CD4-positive, alpha-beta T cell treated with Interleukin-4 for 4 hours (primary cell): ENCODE measurements around the gene PLBD1.
A peak's percentile ranks its signal among the peaks of the same experiment; 100 is the strongest.

Source experiments
- DNase-seq: peaks from one replicate; pipeline ENCODE4 v3.0.0-alpha.2; 2020

PLBD1 gene

DNA sequence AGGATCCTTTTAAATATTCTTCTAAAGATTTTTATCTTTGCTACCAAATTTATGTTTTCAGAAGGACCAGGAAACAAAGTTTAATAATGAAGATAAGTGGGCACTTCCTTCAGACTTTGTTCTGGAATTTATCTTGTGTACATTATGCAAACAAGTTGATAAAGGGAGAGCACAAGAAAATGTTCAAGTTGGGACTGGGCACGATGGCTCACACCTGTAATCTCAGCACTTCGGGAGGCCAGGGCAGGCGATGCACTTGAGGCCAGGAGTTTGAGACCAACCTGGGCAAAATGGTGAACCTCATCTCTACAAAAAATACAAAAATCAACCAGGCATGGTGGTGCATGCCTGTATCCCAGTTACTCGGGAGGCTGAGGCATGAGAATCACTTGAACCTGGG is 4.6 kb downstream of the PLBD1 start:
- DNase-seq: no peak

DNA sequence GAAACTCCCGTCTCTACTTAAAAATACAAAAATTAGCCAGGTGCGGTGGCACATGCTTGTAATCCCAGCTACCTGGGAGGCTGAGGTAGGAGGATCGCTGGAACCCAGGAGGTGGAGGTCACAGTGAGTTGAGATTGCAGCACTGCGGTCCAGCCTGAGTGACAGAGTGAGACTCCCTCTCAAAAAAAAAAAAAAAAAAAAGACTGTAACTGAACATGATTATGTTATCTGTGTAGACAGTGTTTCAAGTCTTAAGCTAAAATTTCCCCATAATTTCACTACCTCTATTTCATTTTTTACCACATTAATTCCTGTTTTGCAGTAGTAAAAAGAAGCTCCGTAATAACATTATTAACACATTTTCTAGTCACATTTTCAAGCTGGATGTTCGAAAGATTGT is 5.4 kb downstream of the PLBD1 start:
- DNase-seq: no peak

DNA sequence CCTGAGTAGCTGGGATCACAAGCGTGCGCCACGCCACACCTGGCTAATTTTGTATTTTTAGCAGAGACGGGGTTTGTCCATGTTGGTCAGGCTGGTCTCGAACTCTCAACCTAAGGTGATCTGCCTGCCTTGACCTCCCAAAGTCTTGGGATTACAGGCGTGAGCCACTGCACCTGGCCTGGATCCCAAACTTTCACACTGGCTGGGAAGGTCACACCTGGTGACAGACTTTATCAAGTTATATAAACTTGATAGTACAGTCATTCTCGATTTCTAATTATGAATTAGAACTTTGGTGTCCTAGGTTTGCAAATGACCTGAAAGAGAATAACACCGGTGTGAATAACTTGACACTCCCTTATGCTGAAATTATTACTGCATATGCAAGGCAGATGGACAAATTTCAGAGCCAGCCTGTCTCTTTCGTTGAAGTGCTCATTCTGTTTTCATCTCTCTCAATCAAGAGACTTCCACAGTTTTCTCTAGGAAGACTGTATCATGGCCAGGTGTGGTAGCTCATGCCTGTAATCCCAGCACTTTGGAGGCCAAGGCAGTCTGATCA is 5.9 kb downstream of the PLBD1 start:
- no peak for DNase-seq

DNA sequence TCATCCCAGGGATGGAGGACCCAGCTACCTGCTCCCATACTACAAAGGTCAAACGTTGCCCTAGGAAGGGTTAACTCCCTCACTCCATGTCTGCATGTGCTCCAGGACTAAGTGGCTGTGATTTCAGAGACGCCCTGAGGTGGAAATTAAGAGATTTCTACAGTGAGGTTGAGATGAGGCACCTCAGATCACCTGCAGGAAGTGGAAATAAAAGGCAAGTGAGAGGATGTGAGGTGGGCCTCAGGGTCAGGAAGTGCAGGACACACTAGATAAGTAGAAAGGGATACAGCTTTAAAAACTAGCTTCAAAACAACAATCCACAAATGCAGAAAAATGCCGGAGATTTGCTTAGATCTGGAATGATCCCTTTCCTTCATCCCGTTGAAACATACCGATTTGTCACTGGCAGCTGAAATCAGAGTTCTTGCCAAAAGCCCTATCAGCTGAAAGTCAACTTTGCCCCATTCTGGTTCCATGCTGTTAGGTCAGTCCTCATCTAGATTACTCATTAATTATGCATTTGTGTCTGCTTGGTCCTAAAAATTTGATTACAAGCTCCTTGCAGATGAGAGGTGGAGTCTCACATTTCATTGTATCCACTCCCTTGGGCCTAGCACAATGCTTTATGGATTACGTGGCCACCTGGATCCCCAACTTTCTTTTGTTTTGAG is 6.6 kb downstream of the PLBD1 start:
- no peak for DNase-seq

DNA sequence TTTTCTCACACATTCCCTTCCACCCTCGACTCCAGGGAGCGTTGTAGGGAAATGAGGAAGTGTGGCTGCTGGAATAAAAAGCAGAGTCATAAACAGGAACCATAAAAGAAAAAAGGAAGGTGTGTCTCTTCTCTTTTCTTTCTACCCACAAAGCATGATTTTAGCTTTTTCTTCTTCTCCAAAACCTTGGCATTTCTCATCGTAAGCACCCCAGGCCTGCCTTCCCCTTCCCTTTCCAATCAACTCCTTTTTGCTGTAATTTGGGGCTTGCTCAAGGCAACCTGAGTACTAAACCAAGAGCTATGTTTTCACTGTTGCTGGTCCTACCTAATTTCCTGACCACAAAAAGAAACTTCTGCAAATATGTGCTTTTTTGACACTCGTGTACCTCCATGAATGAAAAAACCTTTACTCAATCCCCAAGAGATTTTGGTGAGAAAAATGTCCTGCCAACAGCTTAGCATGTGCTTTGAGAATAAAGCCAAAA is 9.2 kb downstream of the PLBD1 start:
- no peak for DNase-seq

DNA sequence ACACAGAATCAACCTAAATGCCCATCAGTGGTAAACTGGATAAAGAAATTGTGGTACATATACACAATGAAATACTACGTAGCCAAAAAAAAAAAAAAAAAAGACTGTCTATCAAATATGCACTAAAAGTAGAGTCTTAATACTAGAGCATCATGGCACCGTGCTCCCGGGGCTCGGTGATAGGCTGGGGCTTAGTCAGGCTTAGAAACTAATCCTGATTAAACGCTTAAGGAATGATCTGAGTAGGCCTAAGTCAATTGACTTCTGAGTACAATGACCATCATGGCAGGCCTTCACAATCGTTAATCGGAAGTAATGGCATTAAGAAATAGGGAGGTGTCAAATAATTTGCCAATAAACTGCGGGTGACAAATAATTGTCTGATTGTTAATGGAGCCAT is 9.7 kb downstream of the PLBD1 start:
- DNase-seq: no peak

DNA sequence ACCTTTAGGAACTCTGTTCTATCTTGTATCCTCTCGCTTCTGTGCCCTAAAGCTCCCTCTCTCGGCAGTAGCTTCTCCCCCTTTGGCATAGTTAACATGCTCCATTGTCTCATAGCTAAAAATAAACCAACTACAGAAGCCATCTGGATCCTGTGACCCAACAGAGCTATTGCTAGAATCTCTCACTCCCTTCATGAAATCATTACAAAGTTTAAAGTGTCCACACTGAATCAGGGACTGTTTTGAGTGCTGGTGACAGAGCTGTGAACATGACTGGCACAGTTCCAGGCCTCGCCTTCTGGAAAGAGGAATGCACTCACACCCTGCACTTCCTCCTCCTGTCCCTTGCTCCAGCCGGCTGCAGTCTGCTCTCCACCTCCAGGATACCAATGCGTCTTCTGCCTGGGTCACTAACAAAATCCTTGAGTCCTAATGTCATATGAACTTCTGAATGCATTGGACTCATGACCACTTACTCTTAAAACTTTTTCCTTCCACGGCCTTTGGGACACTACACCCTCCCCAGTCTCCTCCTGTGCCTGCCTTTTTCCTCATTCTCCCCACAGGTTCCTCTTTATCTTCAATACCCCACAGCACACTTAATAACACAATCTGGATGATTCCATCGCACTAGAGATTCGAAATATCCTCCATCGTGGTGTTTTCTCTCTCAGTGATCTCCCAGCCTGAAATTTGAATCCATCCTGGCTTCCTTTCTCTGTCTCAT is 13.2 kb downstream of the PLBD1 start:
- no peak for DNase-seq

DNA sequence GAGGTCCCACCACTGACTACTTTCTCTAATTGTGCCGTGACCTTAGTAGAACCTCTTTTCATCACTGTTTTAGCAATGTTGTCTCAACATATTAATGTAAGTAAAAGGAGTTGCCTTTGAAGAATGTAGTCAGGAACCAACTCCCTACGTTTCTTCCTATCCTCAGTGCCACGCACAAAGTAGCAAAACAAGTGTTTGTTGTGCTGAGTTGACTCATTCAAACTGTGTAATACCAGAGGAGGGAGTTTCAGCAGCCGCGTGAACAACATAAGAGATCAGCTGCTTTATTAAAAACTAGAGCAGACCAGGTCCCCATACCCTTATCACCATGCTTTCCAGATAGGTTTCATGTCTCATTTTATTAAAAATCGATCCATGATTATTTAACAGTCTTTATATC is 19.1 kb downstream of the PLBD1 start:
- no peak for DNase-seq

DNA sequence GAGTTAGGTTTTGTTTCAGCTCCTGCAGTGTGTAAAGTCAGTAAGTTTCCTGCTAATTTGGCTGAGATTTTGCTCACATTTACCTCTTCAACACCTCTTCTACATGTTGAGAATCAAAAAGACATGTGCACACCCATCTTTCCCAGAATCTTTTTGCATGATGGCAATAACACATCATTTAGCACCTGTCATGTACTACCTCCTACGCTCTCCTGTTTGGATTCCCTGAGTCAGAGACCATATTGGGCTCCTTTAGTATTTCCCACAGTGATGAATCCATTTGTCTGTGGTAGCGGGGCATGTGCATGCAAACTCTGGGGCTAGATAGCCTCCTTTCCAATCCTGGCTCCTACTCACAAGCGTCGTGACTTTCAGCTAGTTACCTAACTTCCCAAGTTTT is 20.1 kb downstream of the PLBD1 start:
- DNase-seq: no peak

DNA sequence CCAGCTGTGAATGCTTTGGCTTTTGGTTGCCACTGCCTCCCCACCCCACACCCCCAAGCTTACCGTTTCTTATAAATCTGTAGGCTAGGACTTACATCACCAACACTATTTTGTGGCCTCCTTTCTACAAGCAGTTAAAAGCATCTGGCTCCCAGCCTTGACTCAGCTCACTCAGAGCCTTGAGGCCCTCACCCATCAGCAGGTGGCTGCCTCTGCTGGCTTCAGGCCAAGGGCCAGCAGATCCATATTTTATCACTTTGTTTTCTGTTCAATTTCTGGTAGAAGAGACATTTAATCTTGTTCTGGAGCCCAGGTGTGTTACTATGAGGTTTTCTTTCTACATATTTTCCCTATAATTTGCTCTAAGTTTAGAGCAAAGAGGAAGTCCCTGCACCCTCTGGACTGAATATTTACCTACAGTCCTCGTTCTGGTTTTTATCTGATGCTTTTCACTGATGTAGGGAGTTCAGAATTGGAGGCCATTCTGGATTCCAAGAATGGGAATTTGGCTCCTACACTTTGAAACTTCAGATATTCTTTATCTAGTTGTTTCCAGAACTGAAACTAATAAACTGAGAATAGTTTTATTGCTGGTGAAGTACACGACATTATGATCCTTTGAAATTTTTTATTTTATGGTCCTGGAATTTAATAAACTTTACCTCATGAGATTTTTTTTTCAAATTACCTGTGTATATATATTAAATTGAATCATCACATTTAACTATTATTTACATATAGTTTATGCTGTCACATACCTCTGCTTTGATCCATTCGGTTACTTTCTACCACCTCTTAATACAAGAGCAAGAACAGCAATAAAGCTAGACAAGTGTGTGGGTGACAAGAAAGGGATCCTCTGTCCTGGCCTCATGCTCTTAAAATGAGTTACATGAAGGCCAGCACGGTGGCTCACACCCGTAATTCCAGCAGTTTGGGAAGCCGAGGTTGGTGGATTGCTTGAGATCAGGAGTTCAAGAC is 22.2 kb downstream of the PLBD1 start:
- no peak for DNase-seq

DNA sequence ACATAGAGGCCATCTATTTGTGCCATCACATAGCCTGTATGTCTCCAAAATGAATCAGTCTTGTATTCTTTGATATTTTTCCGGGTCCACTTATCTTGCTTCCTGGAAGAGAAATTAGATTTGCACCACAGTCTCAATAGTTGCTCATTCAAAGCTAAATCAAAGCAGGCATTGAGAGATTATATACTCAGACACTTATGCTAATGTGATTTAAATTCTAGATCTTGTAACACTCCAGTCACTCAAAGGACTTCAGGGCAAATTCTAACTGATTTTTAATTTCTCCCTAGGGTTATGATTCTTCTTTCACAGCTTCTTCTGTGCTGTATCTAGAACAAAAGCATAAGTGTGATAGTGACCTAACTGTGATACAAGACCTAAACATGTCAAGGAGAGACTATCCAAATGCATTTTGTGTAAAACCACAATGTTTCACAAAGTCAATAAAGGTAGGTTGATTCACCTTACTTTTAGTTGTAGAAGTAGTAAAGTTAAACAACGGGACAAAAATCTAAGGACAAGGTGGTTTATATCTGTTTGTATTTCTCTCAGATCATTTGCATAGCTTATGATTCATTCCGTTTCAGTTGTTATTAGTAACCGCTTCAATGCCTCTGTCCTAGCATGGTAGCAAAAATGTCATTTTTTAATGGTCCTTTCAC is 26.8 kb downstream of the PLBD1 start:
- DNase-seq: no peak

DNA sequence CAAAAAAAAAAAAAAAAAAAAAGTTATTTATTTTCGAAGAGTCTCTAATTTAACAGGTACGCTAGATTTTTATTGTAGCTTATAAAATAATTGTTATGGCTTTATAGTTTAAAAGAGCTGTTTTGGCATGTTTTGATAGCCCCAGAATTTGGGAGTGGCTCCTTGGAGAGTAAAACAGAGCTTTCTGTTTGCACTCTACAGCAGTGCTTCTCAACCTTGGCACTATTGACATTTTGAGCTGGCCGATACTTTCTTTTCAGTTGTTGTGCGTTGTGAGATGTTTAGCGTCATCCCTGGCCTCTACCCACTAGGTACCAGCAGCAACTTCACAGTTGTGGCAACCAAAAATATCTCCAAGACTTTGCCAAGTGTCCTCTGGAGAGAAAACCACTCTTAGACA is 30.6 kb downstream of the PLBD1 start:
- no peak for DNase-seq

DNA sequence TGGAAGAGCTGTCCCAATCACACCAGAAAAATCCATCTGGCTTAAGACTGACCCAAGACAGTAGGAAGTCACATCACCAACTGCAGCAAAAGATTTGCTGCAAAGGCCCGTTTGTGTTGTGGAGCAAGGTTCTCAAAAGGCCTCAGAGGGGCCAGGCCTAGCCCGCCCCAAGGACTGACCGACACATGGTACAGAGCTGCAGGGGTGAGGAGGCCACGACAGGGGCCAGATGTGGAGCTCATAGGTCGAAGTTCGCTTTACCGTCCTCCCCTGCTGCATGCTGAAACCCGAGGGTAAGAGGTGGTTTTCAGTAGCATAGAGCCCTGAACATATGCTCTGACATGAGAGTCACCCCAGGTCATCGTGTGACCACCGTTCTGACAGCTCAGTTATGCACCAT is 35.5 kb downstream of the PLBD1 start:
- DNase-seq: no peak

DNA sequence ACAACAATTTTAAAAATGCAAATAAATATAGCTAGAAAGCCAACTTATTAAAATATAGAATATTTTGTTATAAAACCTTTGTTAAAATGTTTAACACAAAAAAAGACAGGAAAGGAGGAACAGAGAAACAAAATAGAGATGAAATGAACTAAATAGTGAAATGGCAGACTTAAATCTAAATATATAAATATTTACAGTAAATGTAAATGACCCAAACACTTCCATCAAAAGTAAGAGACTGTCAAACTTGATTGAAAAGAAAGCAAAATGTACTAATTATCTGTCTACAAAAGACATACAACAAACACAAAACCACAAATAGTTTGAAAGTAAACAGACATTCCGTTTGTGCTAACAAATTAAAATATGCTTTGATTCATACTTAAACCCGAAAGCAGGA is 41.7 kb downstream of the PLBD1 start:
- no peak for DNase-seq

DNA sequence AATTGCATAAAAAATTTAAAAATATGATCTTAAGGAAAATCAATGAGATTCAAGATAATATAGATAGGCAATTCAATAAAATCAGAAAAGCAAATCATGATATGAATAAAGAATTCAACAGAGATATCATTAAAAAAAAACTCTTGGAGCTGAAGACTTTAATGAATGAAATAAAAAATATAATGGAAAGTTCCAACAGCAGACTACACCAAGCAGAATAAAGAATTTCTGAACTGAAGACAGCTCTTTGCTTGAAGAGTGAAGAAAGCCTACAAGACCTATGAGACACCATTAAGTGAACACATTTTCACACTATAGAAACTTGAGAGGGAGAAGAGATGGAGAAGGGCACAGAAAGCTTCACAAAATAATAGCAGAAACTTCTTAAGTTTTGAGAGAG is 45.9 kb downstream of the PLBD1 start:
- DNase-seq: no peak

DNA sequence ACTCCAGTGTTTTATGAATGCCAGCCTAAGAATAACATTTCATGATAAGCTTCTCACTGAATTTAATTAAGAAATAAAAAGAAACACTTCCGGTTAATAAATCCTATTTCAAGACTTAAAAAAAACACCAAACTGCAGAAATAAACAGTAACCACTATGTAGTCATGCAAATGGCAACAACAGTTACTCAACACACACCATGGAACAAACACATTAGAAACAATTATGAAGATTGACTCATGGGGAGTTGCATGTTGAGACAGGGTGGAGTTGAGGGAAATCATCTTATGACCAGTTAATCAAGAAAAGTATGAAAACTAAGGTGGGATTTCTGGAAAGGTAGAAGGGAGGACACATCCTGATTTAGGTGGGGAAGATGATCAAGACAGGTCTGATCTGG is 52.7 kb downstream of the PLBD1 start:
- no peak for DNase-seq

DNA sequence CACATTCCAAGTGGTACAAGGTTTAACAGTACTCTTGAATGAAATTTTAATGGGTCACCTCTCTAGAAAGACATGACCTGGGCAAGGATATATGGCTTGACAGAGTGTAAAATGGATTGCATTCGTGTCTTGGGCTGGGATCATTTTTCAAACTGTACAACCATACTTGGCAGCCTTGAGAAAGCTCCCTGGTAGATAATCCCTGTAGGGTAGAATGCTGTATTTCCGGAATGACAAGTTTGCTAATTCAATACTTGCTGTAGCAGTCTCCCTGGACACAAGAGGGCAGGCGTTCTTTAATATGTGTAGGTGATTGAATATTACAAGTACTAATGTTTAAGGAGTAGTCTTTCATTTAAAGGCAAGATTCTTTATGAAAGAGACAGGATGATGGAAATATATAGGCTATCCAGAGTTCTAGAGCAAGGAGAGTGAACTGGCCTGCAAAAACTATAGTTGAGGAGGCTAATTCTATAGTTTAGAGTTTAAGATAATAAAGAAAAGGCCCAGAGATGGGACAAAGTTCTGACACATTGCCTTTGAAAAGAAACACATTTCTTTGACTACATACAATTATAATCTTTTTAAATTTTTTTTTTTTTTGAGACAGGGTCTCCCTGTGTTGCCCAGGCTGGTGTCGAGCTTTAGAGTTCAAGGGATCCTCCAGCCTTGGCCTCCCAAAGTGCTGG is 53.4 kb downstream of the PLBD1 start:
- peak; percentile 3 for DNase-seq

DNA sequence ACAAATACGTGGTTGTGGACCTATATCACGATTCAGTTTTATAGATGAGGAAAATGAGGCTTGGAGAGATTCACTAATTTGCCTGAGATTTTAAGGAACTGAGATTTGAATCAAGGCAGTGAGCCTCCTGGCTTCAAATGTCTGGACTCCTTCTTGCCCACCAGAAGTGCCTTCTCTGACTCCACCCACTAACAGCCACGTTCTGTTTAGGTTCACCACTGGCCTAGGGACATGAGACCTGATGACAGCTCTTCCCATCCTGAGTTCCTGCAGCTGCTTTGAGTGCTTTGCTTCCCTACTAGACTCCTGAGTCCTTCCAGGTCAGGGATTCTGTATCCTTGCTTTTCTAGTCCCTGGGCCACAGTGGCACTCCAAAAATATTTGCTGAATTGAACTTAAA is 57.1 kb downstream of the PLBD1 start:
- no peak for DNase-seq

DNA sequence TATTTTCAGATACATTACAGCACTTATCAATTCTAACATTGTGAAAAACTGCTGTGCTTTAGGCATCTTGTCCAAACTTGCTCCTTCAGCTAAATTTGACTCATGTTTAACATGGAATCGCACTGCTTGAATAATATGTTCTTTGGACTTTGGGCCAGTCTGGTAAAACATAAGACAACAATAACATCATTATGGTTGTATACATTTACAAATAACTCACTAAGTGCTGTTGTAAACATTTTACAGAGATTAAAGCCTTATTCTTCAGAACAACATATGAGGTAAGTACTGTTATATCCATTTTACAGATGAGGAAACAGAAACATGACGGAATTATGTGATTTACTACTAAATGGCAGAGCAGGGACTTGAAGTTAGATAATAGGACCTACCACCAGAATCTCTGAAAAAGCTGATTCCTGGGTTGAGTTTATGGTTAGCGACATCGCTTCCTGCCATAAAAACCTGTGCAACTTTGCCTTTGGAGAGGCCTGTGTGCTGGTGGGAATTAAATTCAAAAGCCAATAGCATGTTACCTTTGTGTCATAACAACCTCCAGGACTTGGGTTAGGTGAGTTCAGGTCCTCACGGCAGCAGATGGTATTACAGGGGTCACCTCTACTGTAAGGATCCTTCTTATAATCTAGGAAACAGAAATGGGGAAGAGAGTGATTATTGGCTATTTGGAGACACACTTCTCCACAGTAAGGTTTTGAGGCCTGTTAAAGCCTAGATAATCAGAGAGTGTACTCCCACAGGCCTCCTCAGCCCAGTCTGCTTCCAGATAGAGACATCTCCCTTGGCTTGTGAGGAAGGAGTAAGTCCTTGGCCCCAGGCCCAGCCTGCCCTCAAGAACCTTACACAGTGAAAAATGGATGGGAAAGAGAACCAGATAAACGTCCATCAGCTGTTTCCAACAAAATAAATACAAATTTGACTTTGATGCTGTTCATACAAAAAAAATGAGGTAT is 61.8 kb downstream of the PLBD1 start:
- no peak for DNase-seq

DNA sequence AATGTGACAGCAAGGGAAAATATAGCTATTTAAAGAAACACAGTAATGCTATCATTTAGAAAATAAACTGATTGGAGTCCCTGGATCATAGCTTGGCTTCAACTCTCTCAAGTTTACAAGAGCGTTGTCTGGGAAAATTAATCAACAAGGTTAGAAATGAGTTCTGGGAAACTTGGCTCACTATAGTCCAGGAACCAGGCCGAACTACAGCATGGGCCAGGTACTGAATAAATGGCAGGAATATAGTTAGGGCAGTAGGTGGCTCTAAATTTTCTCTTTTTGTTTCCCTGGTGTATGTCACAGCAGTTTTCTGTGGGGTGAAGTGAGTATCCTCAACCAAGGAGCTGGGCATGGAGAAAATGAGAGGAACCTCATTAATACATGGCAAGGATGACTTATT is 72.4 kb downstream of the PLBD1 start:
- DNase-seq: no peak

DNA sequence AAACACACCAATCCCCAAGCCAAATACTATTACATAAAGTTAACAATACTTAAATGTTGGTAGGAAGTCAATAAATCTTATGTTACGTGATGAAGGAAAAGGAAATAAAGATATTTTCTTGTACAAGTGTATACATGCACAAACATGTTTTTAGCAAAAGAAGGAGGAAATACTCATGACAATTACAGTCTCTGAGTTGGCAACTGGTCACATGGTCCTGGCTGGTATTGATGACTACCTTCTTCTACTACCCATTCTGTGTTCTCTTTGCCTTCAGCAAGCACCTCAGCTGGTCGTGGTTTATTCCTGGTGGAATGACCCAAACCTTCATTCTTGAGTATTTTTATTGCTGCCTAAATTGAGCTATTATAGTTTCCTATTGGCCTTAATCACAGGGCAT is 84.8 kb downstream of the PLBD1 start:
- no peak for DNase-seq
